SU-DHL-6 (cell line): ENCODE data around the gene HOXA9.

Experiments
- H2AFZ ChIP-seq: fragments of 200-600 bp; sonication (generic); 2 replicates; pipeline ENCODE4 v1.6.1; 2014; ENCODE audit warnings: low read depth, mild to moderate bottlenecking, moderate library complexity, mixed read lengths, antibody characterized with exemption, low read length; ENCODE audit not compliant: severe bottlenecking
- H3F3A ChIP-seq: fragments of 200-600 bp; shearing (Covaris generic); 2 replicates; pipeline ENCODE4 v1.6.0; 2016; ENCODE audit warnings: antibody characterized with exemption, mild to moderate bottlenecking; ENCODE audit not compliant: insufficient read depth
- H3K27ac ChIP-seq: fragments of 200-600 bp; sonication (generic); 2 replicates; pipeline ENCODE4 v1.5.1; 2016; ENCODE audit warnings: low read depth, mild to moderate bottlenecking, low read length, moderate library complexity, mixed read lengths
- H3K27me3 ChIP-seq: fragments of 200-600 bp; sonication (generic), shearing (Covaris generic); 2 replicates; pipeline ENCODE4 v1.6.0; 2014; ENCODE audit warnings: mild to moderate bottlenecking, low read length
- H3K36me3 ChIP-seq: fragments of 200-600 bp; sonication (generic); 2 replicates; pipeline ENCODE4 v1.6.1; 2014; ENCODE audit warnings: mild to moderate bottlenecking, low read length, mixed read lengths
- H3K4me2 ChIP-seq: fragments of 300-600, 200-600 bp; shearing (Covaris generic), sonication (generic); 2 replicates; pipeline ENCODE4 v1.6.0; 2014; ENCODE audit warnings: low read length, low read depth, mild to moderate bottlenecking; ENCODE audit not compliant: poor library complexity, severe bottlenecking
- H3K4me3 ChIP-seq: fragments of 200-600 bp; sonication (generic); 2 replicates; pipeline ENCODE4 v1.5.1; 2014; ENCODE audit warnings: antibody characterized with exemption, low read length, mild to moderate bottlenecking, mixed read lengths; ENCODE audit not compliant: insufficient read depth, poor library complexity, severe bottlenecking
- H3K79me2 ChIP-seq: fragments of 200-600 bp; sonication (generic); 2 replicates; pipeline ENCODE4 v1.6.1; 2014; ENCODE audit warnings: mild to moderate bottlenecking, low read length, moderate library complexity; ENCODE audit not compliant: insufficient read depth
- H3K9ac ChIP-seq: fragments of 200-600 bp; sonication (generic); 2 replicates; pipeline ENCODE4 v1.7.0; 2014; ENCODE audit warnings: mild to moderate bottlenecking, low read length
- H3K9me2 ChIP-seq: fragments of 200-600 bp; sonication (generic); replicated peaks from 2 replicates; pipeline ENCODE4 v1.6.1; 2014; ENCODE audit warnings: low read length; ENCODE audit not compliant: insufficient read depth
- H3K9me3 ChIP-seq: fragments of 200-600 bp; sonication (generic); 2 replicates; pipeline ENCODE4 v1.6.1; 2014; ENCODE audit warnings: low read length, mixed read lengths; ENCODE audit not compliant: insufficient read depth
- H4K20me1 ChIP-seq: fragments of 200-600 bp; sonication (generic); 2 replicates; pipeline ENCODE4 v1.6.1; 2014; ENCODE audit warnings: low read depth, mild to moderate bottlenecking, antibody characterized with exemption, low read length, moderate library complexity, mixed read lengths
- CTCF ChIP-seq: fragments of 200-600 bp; sonication (generic); IDR thresholded peaks from one replicate; pipeline ENCODE4 v1.5.1; 2017; ENCODE audit warnings: antibody characterized with exemption, mild to moderate bottlenecking, low read length, moderate library complexity; ENCODE audit not compliant: insufficient read depth, poor library complexity, severe bottlenecking
- EZH2phosphoT487 ChIP-seq: fragments of 200-600 bp; sonication (generic), shearing (Covaris generic); conservative IDR thresholded peaks from 2 replicates; pipeline ENCODE4 v1.6.1; 2018; ENCODE audit warnings: mild to moderate bottlenecking, antibody characterized with exemption, low read length, moderate library complexity, mixed read lengths

HOXA9 gene

GRCh38 chr7:27172823-27173510, 7.6 kb upstream of the HOXA9 start:
- H2AFZ ChIP-seq = no peak overlapping the region
- no peaks in the 10 kb centered on the region for H3F3A ChIP-seq
- TF ChIP-seq EZH2phosphoT487 (no peak), CTCF (no peak)
- H3K27ac ChIP-seq = no peak overlapping the region
- H3K79me2 ChIP-seq = no peaks in the 10 kb centered on the region
- no peaks in the 10 kb centered on the region for H4K20me1 ChIP-seq
- H3K4me2 ChIP-seq = no peak overlapping the region
- H3K27me3 ChIP-seq = no peaks in the 10 kb centered on the region
- no peaks in the 10 kb centered on the region for H3K9me2 ChIP-seq
- H3K4me3 ChIP-seq = no peak overlapping the region
- no peak overlapping the region for H3K9ac ChIP-seq
- H3K36me3 ChIP-seq = no peaks in the 10 kb centered on the region
- no peaks in the 10 kb centered on the region for H3K9me3 ChIP-seq

- Histone ChIP-seq H4K20me1 (no peaks in the 10 kb centered on the region), H3K9ac (no peak overlapping the region), H3K79me2 (no peaks in the 10 kb centered on the region), H3K27me3 (no peaks in the 10 kb centered on the region), H3K4me3 (no peak overlapping the region), H3K9me3 (no peaks in the 10 kb centered on the region), H3F3A (no peaks in the 10 kb centered on the region), H2AFZ (no peak overlapping the region), H3K4me2 (no peak overlapping the region), H3K9me2 (no peaks in the 10 kb centered on the region), H3K27ac (no peak overlapping the region), H3K36me3 (no peaks in the 10 kb centered on the region)
- no peak for TF ChIP-seq CTCF
- no peak for TF ChIP-seq EZH2phosphoT487
These were observed 7.0 kb upstream of the HOXA9 start for GRCh38 chr7:27172315-27172774.

DNA sequence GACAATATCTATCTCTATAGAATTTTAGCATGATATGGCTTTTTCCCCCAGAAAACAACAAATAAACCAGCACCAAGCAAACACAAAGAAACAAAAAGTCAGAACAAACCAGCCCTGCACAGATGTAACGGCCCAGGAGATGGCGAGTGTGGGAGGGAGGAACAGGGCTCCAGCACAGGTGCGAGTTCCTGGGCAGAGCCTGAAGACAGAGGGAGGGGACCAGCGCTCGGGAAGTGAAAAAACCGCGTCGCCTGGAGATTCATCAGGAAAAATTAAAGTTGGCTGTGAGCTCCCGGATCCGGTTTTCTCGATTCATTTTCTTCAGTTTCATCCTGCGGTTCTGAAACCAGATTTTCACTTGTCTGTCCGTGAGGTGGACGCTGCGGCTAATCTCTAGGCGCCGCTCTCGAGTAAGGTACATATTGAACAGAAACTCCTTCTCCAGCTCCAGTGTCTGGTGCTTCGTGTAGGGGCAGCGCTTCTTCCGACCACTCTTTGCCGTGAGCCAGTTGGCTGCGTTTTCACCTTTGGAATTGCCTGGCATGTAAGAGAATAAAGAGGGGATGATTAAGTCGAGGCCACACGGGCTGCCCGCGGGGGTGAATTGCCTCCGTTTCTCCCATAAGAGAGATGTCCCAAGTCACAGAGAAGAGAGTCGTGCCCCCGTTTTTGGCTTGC, 6.4 kb upstream of the HOXA9 start:
- no peaks in the 10 kb centered on the region for H3K27me3 ChIP-seq
- H2AFZ ChIP-seq = no peak overlapping the region
- no peak overlapping the region for H3K4me3 ChIP-seq

More for the DNA sequence above, 6.4 kb upstream of the HOXA9 start:
- H4K20me1 ChIP-seq = no peaks in the 10 kb centered on the region
- no peaks in the 10 kb centered on the region for H3K79me2 ChIP-seq
- no peaks in the 10 kb centered on the region for H3K9me2 ChIP-seq
- no peak overlapping the region for H3K27ac ChIP-seq
- H3F3A ChIP-seq = no peaks in the 10 kb centered on the region
- H3K4me2 ChIP-seq = no peak overlapping the region
- H3K9me3 ChIP-seq = no peaks in the 10 kb centered on the region
- H3K9ac ChIP-seq = no peak overlapping the region
- TF ChIP-seq EZH2phosphoT487 = no peak
- TF ChIP-seq CTCF = no peak
- no peaks in the 10 kb centered on the region for H3K36me3 ChIP-seq
